Astrocyte of the hippocampus (primary cell): ENCODE results near the gene MYO16.

ENCODE experiments used
- DNase-seq: peaks from one replicate; pipeline ENCODE4 v3.0.0; 2011; ENCODE audit warnings: low read depth, low spot score

Gene MYO16

GRCh38 chr13:108789476-108789875 lies 160.1 kb downstream of the MYO16 start:
- DNase-seq: no peak

DNA sequence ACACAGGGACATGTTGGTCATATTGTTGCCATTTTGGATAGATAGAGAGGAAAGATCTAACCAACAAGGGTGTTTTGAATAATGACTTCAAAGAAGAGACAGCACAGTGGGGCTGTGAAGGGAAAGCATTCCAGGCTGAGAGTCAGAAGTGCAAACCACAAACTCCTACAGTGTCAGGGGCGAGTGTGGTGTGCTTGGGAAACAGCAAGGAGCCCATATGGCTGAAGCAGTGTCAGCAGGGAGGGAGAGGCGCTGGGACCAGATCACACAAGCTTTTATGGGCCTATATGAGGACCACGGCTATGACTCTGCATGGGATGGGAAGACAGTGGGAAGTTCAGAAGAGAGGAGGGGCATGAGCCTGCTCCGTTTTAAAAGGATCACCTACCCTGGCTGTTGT lies 166.4 kb downstream of the MYO16 start:
- DNase-seq: peak; percentile 13

DNA sequence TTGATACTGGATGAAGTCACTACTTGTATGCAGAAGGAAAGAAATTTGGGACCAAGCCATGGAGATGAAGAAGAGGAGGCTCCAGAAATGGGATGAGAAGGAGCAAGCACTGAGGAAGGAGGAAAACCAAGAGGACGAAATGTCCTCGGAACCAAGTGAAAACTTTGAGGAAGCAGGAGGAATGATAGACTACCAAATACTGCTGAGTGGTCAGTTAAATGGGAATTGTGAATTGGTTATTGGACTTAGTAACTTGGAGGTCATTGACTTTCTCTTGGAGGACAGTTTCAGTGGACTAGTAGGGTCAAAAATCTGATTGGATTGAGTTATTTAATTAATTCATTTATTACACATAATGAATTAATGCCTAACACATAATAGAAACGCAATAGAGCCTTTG lies 167.9 kb downstream of the MYO16 start:
- DNase-seq: no peak

GRCh38 chr13:108807841-108808240 lies 178.4 kb downstream of the MYO16 start:
- DNase-seq: no peak

DNA sequence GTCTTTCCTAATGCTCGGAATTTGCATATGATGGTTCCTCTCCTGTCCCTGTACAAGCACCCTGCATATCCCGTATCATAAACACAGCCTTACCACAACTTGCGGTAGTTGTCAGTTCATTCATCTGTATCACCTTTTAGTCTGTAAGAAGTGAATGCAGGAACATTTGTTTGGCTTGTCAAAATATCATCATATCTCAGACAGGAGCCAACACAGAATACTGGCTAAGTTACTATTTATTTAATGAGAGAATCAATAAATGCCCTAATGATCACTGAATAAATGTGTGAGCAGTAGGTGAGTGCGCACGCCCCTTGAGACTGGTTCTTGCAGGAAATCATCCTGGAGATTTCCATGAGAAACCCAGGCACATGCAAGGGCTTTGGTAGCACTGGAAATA lies 182.8 kb downstream of the MYO16 start:
- no peak for DNase-seq

GRCh38 chr13:108812661-108813060 lies 183.2 kb downstream of the MYO16 start:
- DNase-seq: no peak

- no peak for DNase-seq
Observed at GRCh38 chr13:108813587-108814170, 184.3 kb downstream of the MYO16 start.

DNA sequence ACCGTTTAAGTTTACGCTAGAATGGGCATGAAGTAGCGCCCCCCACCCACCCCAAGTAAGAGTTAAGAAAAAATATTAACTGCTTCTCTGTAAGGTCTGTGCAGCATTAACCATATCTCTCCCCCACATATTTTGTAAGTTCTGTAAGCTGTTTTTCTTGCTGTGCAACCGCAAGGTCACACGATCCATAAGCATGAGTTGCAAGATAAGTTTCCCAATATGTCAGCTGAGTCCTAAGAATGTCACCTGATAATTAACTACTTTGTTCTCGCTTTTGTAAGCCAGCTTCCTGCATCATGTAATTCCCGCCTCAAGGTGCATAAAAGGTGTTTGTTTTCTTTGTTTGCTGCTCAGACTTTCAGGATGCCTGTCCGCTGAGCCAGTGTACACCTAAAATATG lies 187.0 kb downstream of the MYO16 start:
- DNase-seq: no peak

GRCh38 chr13:108827646-108828045 lies 198.2 kb downstream of the MYO16 start:
- DNase-seq: no peak

DNA sequence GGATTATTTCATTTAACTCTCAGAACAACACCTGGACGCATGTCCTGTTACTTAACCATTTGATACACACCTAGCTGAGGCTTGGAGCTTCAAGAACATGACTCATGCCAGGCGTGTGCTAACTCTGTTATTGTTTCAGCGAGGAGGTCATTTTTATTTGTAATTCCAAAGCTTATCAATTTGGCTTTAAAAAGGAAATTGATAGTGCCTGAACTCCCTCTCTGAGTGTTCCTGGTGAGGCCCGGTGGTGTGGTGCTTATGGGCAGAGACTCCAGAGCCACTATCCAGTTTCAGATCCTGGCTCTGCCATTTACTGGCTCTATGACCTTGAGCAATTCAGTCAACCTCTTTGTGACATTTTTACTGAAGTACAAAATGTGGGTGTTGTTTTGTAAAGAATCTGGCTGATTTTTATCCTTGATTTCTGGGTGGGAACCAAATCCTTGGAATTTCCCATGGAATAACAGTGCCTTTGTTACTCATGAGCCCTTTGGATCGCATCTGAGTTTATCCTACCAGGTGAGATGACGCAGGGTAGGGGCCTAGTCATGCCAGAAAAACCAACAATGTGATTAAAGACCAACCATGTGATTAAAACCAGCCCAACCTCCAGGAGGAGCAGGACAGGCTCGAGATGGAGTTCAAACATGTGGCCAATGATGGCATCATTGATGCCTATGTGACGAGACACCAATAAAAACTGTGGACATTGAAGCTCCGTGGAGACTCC lies 198.8 kb downstream of the MYO16 start:
- no peak for DNase-seq

DNA sequence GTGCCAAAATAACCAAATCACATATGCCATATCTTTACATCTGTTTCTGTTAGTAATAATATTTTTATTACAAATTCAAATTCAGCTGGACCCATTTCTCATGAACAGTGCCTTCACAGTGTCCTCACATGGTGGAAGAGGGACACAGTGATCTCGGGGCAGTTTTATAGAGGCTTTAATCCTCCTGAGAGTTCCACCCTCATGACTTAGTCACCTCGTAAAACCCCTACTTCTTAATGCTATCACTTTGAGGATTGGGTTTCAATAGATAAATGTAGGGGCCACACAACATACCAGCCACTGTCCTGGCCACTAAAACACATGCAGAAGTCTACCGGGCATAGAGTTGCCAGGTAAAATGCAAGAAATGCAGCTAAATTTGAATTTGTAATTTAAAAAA lies 201.5 kb downstream of the MYO16 start:
- DNase-seq: no peak

- no peak for DNase-seq
Observed at GRCh38 chr13:108833531-108833930, 204.1 kb downstream of the MYO16 start.

DNA sequence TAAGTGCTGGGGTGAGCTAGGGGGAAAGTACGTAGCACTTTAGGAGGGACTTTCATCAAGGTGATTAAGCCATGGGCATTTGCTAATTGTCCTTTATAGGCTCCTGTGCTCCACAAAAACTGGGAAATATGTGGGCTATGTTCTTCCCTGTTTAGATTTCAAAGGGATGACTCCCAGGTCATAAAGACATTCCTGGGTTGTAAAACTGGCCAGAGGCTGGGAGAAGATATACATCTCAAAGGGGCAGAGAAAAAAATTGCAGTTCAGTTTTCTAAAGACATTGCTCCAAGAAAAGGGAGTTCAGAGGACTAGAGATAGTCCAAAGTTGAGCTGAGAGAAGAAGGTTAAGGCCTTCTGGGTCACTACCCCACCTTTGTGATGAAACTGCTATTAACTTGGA lies 204.8 kb downstream of the MYO16 start:
- DNase-seq: no peak

- no peak for DNase-seq
Observed at GRCh38 chr13:108835083-108835482, 205.7 kb downstream of the MYO16 start.

DNA sequence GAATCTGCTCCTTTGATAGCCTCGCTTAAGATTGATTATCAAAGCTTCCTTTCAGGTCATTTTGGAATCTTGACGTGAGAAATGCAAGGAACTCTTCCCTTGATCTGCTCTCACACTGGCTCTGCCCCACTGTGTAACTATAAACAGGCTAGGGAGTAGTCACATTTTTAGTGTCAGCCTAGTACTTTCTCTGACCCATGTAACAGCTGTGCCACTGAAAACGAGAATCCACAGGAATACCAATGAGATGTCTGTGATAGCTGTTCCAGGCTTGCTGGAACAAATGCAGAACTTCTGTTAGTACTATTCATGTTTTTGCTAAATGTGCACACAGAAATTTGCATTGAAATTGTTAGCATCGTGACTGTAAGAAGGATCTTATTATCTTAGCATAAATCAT lies 221.3 kb downstream of the MYO16 start:
- DNase-seq: no peak

DNA sequence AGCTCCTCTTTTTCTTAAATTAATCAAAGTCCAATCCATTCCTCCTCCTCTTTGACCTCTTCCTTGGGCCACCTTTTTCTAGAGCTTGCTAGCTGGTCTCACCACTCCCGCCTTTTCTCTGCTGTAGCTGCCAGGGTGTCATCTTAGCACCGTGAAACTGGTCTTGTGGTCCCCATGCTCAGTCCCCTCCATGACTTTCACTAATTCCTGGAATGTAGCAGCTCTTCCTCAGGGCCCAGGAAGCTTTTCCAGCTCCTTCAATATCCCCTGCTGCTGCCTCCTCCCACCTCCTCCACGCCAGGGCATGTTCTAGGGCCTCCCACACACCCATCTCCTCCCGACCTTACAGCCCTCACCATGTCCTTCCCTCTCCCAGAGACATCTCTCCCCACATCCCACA lies 222.2 kb downstream of the MYO16 start:
- DNase-seq: no peak

GRCh38 chr13:108853031-108853430 lies 223.6 kb downstream of the MYO16 start:
- no peak for DNase-seq

DNA sequence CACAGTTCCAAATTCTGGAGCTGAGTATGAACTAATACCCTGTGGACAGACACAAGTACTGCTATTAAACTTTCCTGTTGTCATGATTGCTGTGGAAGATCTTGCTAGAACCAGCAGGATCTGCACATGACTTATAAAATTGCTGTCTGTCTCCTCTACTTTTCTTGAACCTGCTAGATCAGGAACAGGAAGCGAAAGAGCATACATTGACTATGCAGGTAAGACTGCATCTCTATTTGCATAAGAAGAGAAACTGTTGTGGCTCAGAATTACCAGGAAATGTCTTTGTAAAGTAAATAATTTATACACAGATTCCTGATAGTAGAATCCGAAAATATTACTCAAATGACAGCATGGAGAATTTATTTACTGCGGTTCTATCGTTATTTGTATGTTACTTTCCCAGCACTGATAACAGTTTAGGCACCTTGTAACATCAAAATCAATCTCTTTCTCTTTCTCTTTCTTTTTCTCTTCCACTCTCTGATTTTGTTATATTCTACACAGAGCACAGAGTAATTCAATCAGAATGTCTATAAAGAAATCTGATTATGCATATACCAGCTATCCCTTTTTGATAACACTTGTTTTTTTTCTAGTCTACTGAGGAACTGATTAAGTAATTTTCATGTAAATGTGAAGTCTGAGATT lies 226.5 kb downstream of the MYO16 start:
- DNase-seq: no peak

- DNase-seq: no peak
Observed at GRCh38 chr13:108858676-108859075, 229.3 kb downstream of the MYO16 start.

GRCh38 chr13:108859197-108860012 lies 230.0 kb downstream of the MYO16 start:
- DNase-seq: peak; percentile 61

DNA sequence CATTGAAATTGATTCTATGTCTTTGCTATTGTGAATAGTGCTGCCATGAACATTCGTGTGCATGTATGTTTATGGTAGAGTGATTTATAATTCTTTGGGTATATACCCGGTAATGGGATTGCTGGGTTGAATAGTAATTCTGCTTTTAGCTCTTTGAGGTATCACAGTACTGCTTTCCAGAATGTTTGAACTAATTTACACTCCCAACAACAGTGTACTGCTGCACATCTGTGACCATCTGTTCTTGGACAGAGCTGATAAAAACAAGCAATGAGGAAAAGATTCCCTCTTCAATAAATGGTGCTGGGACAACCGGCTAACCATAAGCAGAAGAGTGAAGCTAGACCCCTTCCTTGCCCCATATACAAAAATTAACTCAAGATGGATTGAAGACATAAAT lies 231.0 kb downstream of the MYO16 start:
- no peak for DNase-seq

GRCh38 chr13:108877300-108877699 lies 247.9 kb downstream of the MYO16 start:
- DNase-seq: peak; percentile 46
